ENCODE measurements around the gene CACNA1I. TPM values are rescaled to one million over a fixed set of nuclear protein-coding genes. Genes with fewer than 3 reads are reported as not detected.

Gene CACNA1I
- total and polyA plus RNA-seq, 2 experiments from 2014 or later: 0.04 to 0.24 TPM

- Histone ChIP-seq H3K4me3 (no peak overlapping the region), H3K27me3 (no peaks in the 10 kb centered on the region), H3K4me1 (ENCODE audit: low read depth) (no peaks in the 10 kb centered on the region), H3K36me3 (no peaks in the 10 kb centered on the region), H3K27ac (no peak overlapping the region), H3K9me3 (ENCODE audit: low read depth) (no peaks in the 10 kb centered on the region)
- no peak for DNase-seq (ENCODE audit: low read depth in 1 of 2, low spot score in 1 of 2)
- no peak for TF ChIP-seq CTCF (IDR thresholded peaks at IDR 0.05; ENCODE audit: low read depth, low read length)
These were observed 40.2 kb downstream of the CACNA1I start for GRCh38 chr22:39610766-39611165.

DNA sequence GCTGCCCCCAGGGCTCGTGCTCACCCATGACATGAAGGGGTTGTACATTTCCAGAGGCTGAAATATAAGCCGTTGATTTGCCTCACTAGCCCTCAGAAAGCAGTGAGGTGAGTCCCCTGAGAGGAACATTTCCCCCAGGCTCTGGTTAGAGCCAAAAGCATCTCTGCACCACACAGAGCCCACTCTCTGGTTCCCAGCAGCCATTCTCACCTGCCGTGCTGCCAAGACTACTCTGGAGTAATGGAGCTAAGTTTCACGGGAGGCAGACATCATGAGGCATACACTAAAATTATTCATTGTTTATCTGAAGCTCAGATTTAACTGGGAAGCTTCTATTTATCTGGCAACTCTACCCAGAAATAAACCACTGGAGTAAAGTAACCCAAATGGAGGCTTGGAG, 40.8 kb downstream of the CACNA1I start:
- no peaks in the 10 kb centered on the region for H3K4me1 ChIP-seq (ENCODE audit: low read depth)
- no peak overlapping the region for H3K27ac ChIP-seq
- H3K36me3 ChIP-seq: no peaks in the 10 kb centered on the region
- H3K27me3 ChIP-seq: no peaks in the 10 kb centered on the region
- no peak overlapping the region for H3K4me3 ChIP-seq
- DNase-seq (ENCODE audit: low read depth in 1 of 2, low spot score in 1 of 2): no peak
- no peak for TF ChIP-seq CTCF (IDR thresholded peaks at IDR 0.05; ENCODE audit: low read depth, low read length)
- H3K9me3 ChIP-seq (ENCODE audit: low read depth): no peaks in the 10 kb centered on the region

DNA sequence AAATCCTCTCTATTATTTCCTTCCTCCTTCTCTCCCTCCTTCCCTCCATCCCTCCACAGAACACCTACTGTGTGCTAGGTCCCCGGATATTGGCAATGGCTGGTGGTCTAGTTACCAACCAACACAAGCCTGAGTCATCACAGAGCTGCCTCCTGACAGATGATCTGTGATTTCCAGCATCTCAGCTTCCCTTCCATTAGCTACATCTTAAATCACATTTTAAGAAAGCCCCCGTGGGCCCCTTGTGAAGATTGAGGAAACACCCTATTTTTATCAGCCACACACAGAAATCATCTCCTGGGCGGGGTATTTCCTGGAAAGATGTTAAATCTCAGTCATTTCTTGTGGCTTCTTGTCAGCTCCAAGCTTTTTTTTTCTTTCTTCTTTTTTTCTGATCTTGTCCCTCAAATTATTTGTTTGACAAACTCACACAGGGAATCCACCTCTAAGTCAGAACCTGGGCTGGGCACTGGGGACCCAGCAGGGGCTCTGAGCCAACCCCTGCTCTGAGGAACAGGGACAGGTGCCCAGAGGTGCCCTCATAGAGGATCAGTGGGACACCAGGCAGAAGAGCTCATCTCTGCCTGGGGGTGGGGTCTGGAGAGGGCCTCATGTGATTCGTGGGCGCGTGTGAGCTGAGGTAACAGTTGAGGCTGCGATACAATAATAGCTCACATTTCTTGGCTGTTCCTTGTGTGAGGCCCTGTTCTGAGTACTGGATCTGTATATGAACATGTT, 42.4 kb downstream of the CACNA1I start:
- Histone ChIP-seq H3K27me3 (no peaks in the 10 kb centered on the region), H3K4me1 (ENCODE audit: low read depth) (no peaks in the 10 kb centered on the region), H3K9me3 (ENCODE audit: low read depth) (no peaks in the 10 kb centered on the region), H3K27ac (no peak overlapping the region), H3K4me3 (no peak overlapping the region), H3K36me3 (no peaks in the 10 kb centered on the region)
- no peak for DNase-seq (ENCODE audit: low read depth in 1 of 2, low spot score in 1 of 2)
- TF ChIP-seq CTCF (IDR thresholded peaks at IDR 0.05; ENCODE audit: low read depth, low read length): no peak

GRCh38 chr22:39613549-39613921, 43.0 kb downstream of the CACNA1I start:
- Histone ChIP-seq H3K27ac (no peak overlapping the region), H3K27me3 (no peaks in the 10 kb centered on the region), H3K36me3 (no peaks in the 10 kb centered on the region), H3K9me3 (ENCODE audit: low read depth) (no peaks in the 10 kb centered on the region), H3K4me1 (ENCODE audit: low read depth) (no peaks in the 10 kb centered on the region), H3K4me3 (no peak overlapping the region)
- TF ChIP-seq CTCF (IDR thresholded peaks at IDR 0.05; ENCODE audit: low read depth, low read length): no peak
- DNase-seq (ENCODE audit: low read depth in 1 of 2, low spot score in 1 of 2): no peak

DNA sequence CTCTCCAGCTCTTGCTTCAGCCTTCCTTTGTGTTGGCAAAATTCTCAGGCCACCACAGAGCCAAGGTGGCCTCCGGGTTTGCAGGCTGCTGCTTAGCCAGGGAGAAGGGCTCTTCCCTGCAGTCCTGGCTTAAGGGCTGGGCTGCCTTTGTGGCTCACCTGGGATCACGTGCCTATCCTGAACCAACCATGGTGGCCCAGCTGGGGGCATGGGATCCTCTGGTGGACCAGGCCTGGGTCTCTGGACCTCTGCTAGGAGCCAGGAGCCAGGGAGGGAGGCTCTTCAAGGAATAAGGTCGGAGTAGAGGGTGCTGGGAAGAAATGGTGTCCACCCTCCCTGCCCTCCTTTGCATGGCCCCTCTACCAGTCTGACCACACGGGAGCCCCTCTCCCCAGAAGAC, 43.9 kb downstream of the CACNA1I start:
- Histone ChIP-seq H3K4me1 (ENCODE audit: low read depth) (no peaks in the 10 kb centered on the region), H3K9me3 (ENCODE audit: low read depth) (no peaks in the 10 kb centered on the region), H3K27ac (no peak overlapping the region), H3K27me3 (no peaks in the 10 kb centered on the region), H3K36me3 (no peaks in the 10 kb centered on the region), H3K4me3 (no peak overlapping the region)
- no peak for TF ChIP-seq CTCF (IDR thresholded peaks at IDR 0.05; ENCODE audit: low read depth, low read length)
- no peak for DNase-seq (ENCODE audit: low read depth in 1 of 2, low spot score in 1 of 2)

Measured in cardiac muscle cell (in vitro differentiated cells and primary cell).